ENCODE measurements around the gene PKD1L1.

PKD1L1 gene

GRCh38 chr7:47787249-47788069, 160.8 kb downstream of the PKD1L1 start:
- DNase-seq, result no peak

DNA sequence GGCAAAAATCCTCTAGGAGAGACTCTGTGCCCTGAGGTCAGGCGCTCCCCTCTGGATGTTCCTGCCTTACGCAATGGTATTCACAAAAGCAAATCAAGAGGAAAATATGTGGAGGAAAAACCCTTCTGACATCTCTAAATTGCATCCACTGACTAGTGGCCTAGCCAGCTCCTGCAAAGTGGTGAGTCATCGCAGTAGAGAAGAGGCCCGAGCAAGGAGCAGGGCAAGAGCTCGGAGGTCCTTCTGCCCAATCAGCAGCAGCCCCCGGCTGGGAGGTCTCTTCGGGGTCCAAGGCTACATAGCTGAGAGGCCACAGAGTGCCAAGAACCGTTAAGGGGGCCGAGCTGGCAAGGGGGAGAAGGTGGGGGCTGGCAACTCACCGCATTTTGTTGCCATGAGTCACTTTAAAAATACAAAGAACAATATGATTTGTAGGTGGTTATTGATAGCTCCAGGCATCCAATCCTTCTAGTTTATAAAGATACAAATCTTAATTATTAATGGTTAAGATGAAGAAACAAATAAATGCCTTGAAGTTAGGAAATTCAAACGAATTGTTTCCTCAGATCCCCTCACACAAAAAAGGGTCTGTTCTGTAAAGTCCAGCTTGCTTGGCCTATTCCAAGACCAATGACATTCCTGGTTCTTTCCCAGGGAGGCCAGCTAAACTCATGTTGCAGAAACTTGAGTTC, 161.6 kb downstream of the PKD1L1 start:
- no peak for DNase-seq

DNA sequence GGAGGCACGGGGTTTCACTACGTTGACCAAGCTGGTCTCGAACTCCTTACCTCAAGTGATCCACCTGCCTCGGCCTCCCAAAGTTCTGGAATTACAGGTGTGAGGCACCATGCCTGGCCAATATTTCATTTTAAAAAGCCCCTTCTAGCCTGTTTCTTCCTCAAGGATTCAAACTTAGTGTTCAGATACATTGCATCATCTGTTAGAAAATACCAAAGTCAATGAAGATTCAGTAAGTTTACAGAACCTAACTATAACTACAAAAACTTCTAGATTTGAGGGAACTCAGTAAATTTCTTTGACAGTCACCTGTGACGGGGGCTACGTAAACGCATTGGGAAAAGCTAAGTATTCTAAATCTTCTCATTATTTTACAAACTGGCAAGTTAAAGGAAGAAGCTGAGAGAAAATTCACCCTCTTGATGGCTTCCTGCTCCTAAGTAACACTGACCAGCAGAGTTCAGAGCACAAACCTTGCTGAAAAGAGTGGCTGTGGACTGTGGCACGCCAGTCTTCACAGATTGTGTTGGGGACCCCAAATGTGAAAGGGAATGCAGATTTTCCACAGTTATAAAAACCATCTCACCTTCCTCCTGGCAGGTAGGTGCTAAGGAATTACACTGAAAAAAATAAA, 162.2 kb downstream of the PKD1L1 start:
- DNase-seq, result no peak

- no peak for DNase-seq
Measured at GRCh38 chr7:47783456-47784223, 164.6 kb downstream of the PKD1L1 start.

DNA sequence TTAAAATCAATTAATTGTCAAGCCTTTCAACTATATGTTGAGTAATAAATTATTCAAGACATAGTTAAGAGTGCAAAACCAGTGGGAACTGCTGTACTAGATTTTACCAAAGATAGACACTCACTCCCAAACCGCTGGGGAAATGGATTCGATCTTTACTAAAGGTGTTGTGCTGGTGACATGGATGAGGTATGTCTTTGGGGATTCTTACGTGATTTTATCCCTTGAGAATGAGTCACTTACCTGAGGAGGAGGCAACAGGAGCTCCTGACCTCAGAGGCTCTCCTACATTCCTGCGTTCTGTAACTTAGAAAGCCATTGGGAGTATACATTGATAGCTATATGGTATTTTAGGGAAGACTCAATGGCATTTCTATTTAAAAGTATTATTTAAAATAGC, 165.5 kb downstream of the PKD1L1 start:
- no peak for DNase-seq

- no peak for DNase-seq
Measured at GRCh38 chr7:47782022-47782421, 166.2 kb downstream of the PKD1L1 start.

- DNase-seq, result no peak
Measured at GRCh38 chr7:47780555-47780954, 167.7 kb downstream of the PKD1L1 start.

DNA sequence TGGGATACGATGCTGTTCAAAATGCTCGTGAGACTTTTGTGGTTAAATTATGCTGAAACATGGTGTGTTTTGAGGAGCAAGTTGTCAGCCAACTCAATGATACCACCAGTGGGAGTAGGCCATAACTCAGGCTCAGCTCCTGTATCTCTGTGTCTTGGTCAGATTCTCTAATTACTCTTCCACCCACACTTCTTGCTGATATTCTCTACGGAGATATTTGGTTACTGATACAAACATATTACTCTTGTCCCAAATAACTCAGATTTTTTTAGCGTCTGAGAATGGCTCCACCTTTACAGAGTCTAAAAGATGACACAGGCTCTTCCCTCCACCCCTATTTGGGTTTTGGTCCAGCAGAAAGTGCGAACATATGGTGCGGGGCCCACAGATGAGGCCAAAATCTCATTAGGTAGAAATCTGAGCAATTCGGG, 168.9 kb downstream of the PKD1L1 start:
- DNase-seq, result no peak

DNA sequence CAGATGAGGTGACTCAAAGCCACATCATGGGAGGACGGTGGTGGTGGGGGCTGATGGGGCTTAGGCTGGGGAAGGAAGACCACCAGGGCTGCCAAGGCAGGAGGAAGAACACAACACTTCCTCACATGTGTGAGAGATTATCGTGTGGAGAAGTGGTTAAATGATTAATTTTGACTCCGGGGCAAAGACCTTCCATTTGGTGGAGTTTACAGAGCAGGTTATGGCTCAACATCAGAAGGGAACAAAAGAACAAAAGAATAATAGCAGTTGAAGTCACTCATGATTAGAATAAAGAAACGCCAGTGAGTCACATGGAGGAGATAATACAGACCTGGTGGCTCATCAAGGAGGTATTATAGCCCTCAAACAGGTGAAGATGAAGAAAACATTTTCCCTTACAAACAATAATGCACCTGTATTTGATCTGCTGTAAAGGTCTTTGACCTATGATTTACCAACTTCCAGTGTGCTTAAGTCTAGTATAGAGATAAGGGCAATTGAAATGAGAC, 170.1 kb downstream of the PKD1L1 start:
- no peak for DNase-seq

- DNase-seq, result no peak
Measured at GRCh38 chr7:47777531-47778152, 170.6 kb downstream of the PKD1L1 start.

- no peak for DNase-seq
Measured at GRCh38 chr7:47776335-47776734, 171.9 kb downstream of the PKD1L1 start.

DNA sequence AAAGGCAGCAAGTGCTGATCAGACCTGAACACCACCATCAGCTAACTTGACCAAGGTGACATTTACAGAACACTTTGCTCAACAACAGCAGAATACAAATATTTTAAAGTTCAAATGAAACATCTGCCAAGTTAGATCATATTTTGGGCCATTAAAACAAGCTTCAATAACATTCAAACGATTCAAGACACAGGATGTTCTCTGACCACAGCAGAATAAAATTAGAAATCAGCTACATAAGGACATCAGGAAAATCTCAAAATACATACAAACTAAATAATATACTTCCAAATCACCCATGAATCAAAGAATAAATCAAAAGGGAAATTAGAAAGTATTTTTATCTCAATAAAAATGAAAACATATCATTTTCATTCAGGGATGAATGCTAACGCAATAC, 173.0 kb downstream of the PKD1L1 start:
- DNase-seq, result no peak

DNA sequence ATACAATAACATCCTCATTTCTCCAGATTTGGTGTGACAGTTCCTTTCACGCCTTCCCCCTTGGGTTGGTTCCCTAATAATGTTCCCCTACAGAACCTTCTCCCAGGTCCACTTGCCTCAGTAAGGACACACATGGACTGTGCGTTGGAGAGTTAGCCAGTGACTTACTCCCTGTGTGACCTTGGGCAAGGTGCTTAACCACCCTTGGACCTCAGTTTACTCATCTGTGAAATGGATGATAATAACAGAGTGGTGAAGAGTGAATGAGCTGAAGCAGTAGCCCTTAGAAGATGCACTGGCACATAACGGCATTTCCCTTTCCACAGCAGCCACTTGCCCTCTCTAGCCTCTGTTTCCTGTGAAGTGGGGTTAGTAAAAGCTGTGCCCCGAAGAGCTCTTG, 175.8 kb downstream of the PKD1L1 start:
- DNase-seq, result no peak

DNA sequence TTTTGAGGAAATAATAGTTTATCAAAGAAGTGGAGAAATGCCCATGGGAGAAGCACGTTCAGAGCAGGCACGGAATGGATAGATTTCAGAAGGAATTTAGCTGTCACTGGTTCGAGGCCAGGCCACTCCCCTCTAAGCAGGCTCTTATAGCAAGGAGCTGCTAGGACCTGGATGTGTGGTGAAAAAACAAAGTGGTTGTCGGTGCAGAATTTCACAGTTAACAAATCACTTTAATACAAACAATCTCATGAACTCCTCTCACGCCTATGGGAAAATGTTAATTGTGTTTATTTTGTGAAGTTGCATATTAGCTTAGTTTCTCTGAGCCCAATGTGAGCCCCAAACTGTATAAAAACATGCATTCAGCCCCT, 176.3 kb downstream of the PKD1L1 start:
- no peak for DNase-seq

DNA sequence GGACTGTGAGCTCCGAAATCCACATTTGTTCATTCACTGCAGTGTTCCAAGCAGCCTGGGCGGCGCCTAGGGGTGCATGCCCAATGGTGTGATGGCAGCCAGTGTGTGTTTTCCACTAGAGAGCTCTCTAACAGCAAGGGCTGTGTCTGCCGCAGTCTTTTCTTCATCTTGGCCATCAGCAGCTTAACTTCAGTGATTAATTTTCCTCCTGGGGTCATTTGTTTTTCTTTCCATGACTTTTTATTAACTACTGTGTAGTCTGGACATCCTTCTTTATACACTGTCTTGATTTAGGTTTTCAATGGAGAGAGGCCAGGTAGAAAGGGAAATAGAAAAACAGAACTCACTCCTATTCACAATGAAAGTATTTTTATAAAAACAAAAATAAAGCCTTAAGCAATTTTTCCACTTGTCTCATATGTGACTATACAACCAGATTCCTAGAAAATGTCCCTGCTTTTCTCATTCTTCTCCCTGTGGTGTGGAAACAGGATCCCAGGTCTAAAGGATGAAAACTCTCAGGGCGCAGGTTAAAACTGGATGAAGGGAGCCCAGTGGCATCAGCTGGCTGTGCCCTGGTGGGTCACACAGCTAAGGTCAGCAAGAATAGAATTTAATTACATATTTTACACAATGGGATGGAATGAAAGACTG, 176.8 kb downstream of the PKD1L1 start:
- DNase-seq, result no peak

- no peak for DNase-seq
Measured at GRCh38 chr7:47766126-47766525, 182.1 kb downstream of the PKD1L1 start.

GRCh38 chr7:47765373-47765979, 182.8 kb downstream of the PKD1L1 start:
- DNase-seq, result no peak

GRCh38 chr7:47764746-47765145, 183.5 kb downstream of the PKD1L1 start:
- DNase-seq, result no peak

DNA sequence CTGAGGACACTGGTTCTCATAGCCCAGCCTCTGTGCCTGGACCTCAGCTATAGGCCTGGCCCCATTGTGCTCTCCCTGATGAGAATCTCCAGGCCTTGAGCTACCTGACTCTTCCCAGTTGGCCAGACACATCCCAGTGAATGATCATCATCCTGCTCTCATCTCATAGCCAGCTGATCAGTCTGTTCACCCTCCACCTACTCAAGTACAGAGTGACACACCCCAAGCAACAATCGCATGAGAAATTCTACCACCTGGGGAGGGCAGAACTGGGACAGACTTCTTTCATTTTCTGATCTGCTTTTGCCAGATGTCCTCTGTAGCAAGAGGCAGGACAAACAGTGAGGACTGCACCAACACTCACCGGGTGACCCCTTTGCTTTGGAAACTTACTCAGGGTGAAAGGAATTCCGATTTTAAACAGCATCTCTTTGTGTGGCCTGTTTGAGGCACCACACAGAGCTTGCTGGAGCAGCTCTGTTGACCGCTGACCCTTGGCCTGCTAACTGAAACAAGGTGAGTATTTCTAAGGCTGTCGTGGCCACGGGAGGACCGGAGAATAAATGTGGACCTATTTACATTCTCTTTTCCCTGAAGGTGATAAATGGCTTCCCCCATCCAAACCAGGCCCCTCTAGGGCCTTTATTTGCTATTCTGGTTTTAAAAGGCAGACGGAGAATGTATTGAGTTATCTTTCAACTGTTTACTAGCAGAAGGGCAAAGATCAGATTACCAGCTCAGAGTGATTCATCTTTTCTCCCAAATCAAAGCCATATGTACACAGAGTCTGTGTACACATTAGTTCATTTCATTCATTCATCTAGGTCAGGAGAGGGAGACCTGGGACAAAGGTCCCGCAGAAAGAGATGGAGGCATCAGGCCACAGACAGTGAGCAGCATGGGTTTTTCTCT, 184.9 kb downstream of the PKD1L1 start:
- DNase-seq, result no peak

GRCh38 chr7:47762746-47763062, 185.6 kb downstream of the PKD1L1 start:
- no peak for DNase-seq

DNA sequence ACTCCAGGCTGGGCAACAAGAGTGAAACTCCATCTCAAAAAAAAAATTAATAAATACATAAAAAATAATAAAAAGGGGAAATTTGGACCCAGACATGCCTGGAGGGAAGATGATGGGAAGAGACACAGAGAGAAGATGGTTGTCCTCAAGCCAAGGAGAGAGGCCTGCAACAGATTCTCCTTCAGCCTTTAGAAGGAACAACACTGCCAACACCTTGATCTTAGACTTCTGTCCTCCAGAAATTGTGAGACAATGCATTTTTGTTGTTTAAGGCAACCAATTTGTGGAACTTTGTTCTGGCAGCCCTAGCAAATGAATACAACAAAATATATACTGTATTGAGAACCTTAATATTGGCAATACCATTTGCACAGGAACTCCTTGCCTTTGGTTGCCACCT, 186.1 kb downstream of the PKD1L1 start:
- no peak for DNase-seq

All from CD4-positive, alpha-beta T cell treated with Interferon alpha-2 for 1 hour (primary cell).